HG03159 (cell line): Measurements from ENCODE around the gene CALU.

Experiments used
- ATAC-seq: cut with Tn5 transposase; IDR thresholded peaks from one replicate; pipeline ENCODE4 v1.9.1; 2021; ENCODE audit warnings: mild to moderate bottlenecking, moderate library complexity; ENCODE audit not compliant: unreplicated experiment

CALU gene

GRCh38 chr7:128744366-128744905 lies 5.3 kb downstream of the CALU start:
- no peak for ATAC-seq

DNA sequence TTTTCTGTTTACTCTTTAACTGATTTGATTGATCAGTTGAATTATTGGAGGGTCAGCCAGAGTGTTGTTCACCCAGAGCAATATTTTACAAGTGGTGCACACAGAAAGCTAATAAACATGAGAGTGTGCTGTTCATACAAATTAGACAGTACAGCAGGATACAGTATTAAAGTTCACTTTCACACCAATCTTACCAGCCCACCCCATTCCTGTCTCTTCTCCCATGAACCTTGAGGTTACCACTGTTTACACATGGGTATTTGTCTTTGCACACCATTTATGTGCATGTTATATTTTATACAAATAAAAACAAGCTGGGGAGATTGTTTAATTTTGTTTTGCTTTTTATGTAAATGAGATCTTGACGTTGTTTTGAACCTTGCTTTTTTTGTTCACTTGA lies 6.5 kb downstream of the CALU start:
- ATAC-seq: no peak

DNA sequence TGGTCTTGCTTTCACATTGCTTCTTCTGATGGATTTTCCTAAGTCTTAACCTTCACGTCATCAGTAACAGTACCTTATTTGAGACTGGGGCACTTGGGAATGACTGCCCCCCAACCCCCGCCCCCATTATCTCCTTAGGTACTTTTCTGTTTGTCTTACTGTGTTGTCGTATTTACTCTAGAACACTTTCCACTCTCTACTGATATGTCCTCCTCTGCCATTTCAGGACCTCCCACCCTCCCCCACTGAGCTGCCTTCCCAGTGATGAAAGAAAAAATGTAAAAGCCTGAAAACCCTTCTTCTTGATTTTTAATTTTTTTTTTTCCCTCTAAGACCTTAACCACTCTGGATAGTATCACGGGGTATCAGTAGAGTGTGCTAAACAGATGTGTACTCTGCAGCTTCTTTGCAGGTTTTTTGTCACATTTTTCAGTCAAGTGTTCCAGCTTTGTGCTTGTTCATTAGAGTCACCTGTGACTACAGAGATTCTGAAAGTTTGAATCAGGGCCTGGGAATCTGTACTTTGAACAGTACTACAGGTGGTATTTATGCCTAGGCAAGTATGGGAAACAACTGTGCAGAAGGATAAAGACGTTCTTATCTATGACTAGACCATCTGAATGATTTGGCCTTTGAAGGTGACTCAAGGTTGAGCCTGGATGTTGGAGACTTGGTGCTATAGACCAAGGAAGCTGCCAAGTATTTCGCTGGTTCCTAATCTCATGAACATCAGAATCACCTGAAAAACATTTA lies 8.3 kb downstream of the CALU start:
- ATAC-seq: no peak

- ATAC-seq: no peak
These were observed 13.1 kb downstream of the CALU start for GRCh38 chr7:128752251-128752650.

DNA sequence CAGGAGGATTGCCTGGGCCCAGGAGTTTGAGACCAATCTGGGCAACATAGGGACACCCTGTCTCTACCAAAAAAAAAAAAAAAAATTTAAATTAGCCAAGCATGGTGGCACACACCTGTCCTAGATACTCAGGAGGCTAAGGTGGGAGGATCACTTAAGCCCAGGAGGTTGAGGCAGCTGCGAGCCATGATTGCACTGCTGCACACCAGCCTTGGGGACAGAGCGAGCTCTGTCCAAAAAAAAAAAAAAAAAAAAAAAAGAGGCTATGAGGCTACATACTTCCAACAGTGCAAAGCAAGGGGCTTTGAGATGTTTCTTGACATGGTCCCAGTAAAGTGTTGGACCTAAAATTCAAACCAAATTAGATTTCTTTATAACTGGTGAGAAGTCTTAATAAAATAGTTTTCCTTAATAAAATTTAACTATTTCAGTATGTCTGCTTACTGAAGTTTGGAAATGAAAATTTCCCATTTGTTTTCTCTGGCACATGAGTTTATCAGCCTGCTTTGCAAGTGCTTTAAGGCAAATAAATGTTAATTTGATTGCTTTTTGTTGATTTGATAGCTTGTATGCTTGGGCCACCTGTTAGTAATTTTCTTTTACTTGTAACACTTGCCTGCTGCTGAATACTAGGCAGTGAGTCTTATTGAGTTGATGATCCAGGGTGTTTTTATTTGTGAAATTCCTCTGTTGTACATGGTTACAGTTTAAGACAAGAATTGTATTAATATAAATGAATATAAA lies 16.1 kb downstream of the CALU start:
- ATAC-seq: no peak

DNA sequence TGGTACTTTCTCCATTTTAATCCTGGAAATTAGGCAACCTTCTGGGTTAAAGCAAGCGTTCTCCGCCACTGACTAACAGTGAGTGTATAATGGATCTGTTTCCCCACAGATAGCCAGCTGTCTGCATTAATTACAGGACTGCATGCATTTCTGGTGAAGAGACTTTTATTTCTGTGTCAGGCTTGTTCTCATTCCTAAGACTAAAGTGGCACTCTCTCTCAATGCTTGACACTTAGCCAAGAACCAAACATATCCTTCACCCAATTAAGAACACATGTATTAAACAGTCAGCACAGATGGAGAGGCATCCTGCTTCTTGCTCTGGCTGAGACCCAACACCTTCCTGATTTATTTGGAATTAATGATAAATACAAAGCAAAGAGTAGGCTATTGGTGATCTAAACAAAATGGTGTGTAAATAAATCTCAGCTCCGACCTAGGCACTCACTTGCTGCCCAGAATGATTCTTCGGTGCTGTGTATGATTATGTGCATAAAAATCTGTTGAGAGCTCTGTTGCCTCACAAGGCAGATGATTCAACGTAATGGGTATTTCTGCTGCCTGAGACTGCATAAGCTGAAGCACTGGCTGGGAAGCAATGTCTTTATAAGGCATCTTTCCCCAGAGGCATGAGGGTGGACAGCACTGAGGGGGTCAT lies 16.8 kb downstream of the CALU start:
- ATAC-seq: no peak

- ATAC-seq: no peak
These were observed 18.0 kb downstream of the CALU start for GRCh38 chr7:128757203-128757602.

- no peak for ATAC-seq
These were observed 19.4 kb downstream of the CALU start for GRCh38 chr7:128758553-128758952.

GRCh38 chr7:128759242-128759641 lies 20.1 kb downstream of the CALU start:
- no peak for ATAC-seq

GRCh38 chr7:128763541-128763940 lies 24.4 kb downstream of the CALU start:
- no peak for ATAC-seq

- ATAC-seq: no peak
These were observed 28.4 kb downstream of the CALU start for GRCh38 chr7:128767475-128768110.

GRCh38 chr7:128770233-128770632 lies 31.1 kb downstream of the CALU start:
- no peak for ATAC-seq

- no peak for ATAC-seq
These were observed 34.4 kb downstream of the CALU start for GRCh38 chr7:128773604-128774003.

GRCh38 chr7:128774029-128774689 lies 35.0 kb downstream of the CALU start:
- no peak for ATAC-seq

DNA sequence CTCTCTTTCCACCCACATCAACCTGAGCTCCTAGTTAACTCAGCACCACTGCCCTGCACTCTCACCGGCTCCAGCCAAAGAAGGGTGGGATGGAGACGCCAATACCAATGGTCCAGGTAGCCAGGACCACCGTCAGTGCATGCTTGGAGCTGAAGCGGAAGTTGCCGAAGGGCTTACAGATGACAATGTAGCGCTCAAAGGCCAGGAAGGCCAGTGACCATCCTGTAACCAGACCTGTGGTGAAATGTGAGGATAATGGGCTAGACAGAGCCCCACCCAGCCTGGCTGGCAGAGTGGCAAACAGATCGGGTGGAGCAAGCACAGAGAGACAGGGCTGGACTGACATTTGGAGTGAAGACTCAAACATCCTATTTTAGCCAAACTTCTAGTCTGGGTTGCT lies 35.8 kb downstream of the CALU start:
- no peak for ATAC-seq

DNA sequence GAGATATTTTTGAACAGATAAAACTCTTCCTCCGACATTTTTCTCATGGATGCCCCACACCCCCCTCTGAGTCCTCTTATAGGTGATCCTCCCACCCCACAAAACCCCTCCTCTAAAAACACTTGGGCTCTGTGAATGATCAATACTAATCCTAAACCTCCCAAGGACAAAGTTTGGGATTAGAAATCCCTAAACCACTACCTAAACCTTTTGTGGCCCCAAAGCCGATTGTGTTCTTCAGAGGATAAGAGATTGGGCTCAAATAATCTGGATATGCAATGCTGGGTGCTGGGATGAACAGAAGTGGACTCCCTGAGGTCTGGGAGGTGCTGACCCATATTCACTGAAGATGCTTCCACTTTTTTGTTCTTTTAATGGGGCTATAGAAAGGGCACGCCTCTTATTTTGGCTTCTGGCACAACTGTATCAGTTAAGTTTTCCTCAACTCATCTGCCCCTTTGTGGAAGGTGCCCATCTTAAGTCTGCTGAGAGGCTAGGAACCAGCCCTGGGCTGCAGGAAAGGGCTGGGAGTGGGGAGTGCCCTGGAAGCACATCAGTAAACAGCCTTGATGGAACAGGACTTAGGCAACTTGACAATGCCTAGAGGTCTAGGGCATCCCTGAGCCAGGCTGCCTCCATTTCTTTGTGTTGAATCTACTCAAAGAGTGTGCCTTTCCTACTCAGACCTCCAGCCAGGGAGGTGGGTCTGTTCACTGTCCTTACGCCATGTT lies 36.8 kb downstream of the CALU start, which contains the start of gene OPN1SW:
Gene OPN1SW, minus strand, starts transcription at position 51 of the 731 bp plus-strand sequence. Its CDS starts 13 bp downstream, at position 38.
- ATAC-seq: no peak

DNA sequence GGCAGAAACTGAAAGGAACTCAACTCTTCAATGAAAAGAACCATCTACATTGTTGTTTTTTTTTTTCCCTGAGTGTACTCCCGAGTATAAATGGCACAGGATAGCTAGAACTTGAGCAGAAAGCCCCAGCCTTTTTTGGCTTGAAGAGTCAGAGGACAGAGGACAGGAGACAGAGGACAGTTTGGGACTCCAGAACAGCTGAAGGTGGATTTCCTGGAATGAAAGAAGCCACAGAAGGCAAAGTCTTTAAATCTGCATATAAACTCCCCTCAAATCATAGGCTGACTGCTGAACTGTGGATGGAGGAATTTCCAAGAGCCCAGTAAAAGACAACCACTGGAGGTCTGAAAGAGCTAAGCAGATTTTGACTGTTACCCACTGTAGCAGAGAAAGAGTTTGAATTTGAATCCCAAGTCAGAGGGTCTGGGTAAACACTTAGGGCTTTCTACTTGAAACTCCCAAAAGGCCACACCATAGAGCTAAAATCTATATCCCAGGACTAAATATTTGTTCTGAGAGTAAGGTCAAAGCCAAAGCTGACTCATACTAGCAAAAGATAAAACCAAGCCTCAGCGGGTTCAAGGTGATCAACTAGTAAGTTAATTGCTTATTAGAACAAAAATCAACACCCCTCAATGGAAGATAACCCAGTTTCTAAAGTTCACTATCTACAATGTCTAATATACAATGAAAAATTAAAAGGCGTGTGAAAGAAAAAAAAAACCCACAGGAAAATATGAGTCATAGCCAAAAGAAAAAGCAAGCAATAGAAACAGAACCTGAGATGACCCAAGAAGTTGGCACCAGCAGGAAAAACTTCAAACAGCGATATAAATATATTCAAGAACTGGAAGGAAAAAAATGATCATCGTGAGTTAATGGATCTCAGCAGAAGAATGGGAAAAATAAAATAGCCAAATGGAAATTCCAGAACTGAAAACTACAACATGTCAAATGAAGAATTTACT lies 38.3 kb downstream of the CALU start:
- ATAC-seq: no peak

DNA sequence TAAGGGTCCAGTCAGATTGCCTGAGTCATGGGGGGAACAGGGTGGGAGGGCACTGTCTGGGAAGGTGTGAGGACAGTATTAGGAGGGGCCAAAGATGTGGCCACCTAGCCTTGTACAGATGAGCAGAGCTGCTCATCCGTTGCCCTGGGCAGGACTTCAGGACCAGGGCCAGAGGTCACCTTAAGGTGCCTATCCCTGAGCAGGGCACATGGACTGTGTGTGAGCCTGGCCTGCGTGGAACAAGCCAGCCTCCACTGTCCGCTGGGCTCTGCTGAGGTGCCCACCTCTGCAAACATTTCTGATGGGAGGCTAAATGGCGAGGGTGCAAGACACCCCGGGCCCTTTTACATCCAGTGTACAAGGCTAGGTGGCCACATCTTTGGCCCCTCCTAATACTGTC lies 39.8 kb downstream of the CALU start:
- no peak for ATAC-seq

- ATAC-seq: no peak
These were observed 42.0 kb downstream of the CALU start for GRCh38 chr7:128781126-128781525.
